Measurements from ENCODE around the gene NAPA. TPM values are rescaled to one million over a fixed set of nuclear protein-coding genes. Genes with fewer than 3 reads are reported as not detected.

NAPA gene
- total RNA-seq, 6 donors from 2014 or later: 107 to 183 (median 152) TPM

- H3K9me3 ChIP-seq: no peaks in the 10 kb centered on the region
- ATAC-seq (ENCODE audit: low FRiP score in 2 of 2) (no peak), DNase-seq (peak in 1 of 2 donors; percentile 72)
- no peaks in the 10 kb centered on the region for H3K4me1 ChIP-seq
- H3K36me3 ChIP-seq: peaks cover 5 to 92% (median 79%) of the 10 kb centered on the region in 4 donors
- H3K27ac ChIP-seq: no peak overlapping the region
- no peaks in the 10 kb centered on the region for H3K27me3 ChIP-seq
- no peak overlapping the region for H3K4me3 ChIP-seq
- TF ChIP-seq POLR2A (IDR thresholded peaks at IDR 0.05) (no peak), CTCF (IDR thresholded peaks at IDR 0.05) (no peak), EP300 (IDR thresholded peaks at IDR 0.05) (no peak), POLR2AphosphoS5 (IDR thresholded peaks at IDR 0.05) (no peak)
- 85 to 91% methylated on average over 13 to 16 of the region's 23 CpGs for WGBS, 2 donors
Measured at GRCh38 chr19:47497050-47497766, 17.7 kb downstream of the NAPA start.

DNA sequence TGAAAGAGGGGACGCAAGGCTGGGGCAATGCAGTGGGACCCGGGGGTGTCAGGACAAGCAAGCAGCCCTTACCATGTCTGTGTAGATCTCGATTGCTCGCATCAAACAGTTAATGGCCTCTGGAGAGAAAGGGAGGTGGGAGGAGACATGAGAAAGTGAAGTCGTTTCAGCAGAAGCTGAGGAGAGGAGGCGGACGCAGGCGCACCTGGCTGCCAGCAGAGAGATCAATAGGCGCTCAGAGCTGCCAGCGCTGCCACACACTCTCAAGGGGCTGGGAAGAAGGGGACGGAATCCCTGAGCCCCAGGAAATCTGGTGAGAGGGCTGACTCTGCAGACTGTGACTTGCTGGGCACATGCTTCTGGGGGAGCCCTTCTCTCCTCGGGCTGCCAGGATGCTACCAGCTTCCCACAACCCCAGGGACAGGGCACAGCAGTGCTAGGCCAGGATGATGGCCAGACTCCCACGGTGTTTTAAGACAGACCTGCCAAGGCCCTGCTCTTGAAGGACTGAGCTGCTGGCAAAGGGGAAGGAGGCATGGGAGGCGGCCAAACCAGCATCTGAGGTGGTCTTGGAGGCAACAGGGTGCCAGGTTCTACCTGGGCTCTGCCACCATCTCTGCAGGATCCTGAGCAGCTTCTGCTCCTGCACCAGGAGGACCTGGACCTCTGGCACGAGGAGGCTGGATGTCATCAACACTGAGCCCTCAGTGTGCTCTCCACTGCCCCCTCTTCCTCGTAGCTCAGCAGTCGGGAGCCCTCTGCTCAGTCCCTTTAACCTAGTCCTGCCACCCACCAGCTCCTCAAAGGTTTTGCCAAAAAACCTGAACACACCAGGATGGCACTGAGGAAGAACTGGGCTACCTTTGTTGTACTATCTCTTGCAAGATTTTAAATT lies 19.1 kb downstream of the NAPA start:
- no peaks in the 10 kb centered on the region for H3K9me3 ChIP-seq
- WGBS, 2 donors: 74 to 80% methylated on average over 16 to 17 of the region's 17 CpGs
- no peaks in the 10 kb centered on the region for H3K4me1 ChIP-seq
- H3K27me3 ChIP-seq: no peaks in the 10 kb centered on the region
- no peak overlapping the region for H3K4me3 ChIP-seq
- H3K36me3 ChIP-seq: peaks cover 5 to 96% (median 79%) of the 10 kb centered on the region in 4 donors
- TF ChIP-seq CTCF (IDR thresholded peaks at IDR 0.05): no peak
- TF ChIP-seq EP300 (IDR thresholded peaks at IDR 0.05): no peak
- no peak for TF ChIP-seq POLR2A (IDR thresholded peaks at IDR 0.05)
- no peak for TF ChIP-seq POLR2AphosphoS5 (IDR thresholded peaks at IDR 0.05)
- ATAC-seq (ENCODE audit: low FRiP score in 2 of 2) (no peak), DNase-seq (no peak)
- H3K27ac ChIP-seq: no peak overlapping the region

GRCh38 chr19:47494729-47495128 lies 20.1 kb downstream of the NAPA start:
- TF ChIP-seq EP300 (IDR thresholded peaks at IDR 0.05) (no peak), POLR2A (IDR thresholded peaks at IDR 0.05) (no peak), POLR2AphosphoS5 (IDR thresholded peaks at IDR 0.05) (no peak), CTCF (IDR thresholded peaks at IDR 0.05) (no peak)
- 39 to 49% methylated on average over 8 to 9 of the region's 9 CpGs for WGBS, 2 donors
- no peak overlapping the region for H3K27ac ChIP-seq
- no peaks in the 10 kb centered on the region for H3K4me1 ChIP-seq
- no peaks in the 10 kb centered on the region for H3K9me3 ChIP-seq
- H3K27me3 ChIP-seq: no peaks in the 10 kb centered on the region
- ATAC-seq (ENCODE audit: low FRiP score in 2 of 2) (no peak), DNase-seq (no peak)
- H3K4me3 ChIP-seq: no peak overlapping the region
- H3K36me3 ChIP-seq: peaks cover 7 to 96% (median 78%) of the 10 kb centered on the region in 4 donors

DNA sequence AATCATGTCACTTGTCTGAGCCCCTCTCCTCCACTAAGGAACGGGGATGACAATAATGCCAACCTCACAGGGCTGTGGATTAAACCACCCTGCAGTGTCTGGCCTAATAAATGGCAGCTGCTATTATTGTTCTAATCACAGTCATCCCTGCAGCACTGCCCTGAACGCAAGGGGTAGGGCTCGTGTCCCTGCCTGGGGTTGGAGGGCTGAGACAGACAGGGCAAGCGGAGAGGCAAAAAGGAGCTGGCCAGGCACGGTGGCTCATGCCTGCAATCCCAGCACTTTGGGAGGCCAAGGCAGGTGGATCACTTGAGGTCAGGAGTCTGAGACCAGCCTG lies 20.7 kb downstream of the NAPA start:
- Histone ChIP-seq H3K27me3 (no peaks in the 10 kb centered on the region), H3K4me1 (no peaks in the 10 kb centered on the region), H3K9me3 (no peaks in the 10 kb centered on the region), H3K4me3 (no peak overlapping the region), H3K36me3 (peaks cover 10 to 96% (median 79%) of the 10 kb centered on the region in 4 donors), H3K27ac (no peak overlapping the region)
- WGBS, 2 donors: 92 to 100% methylated on average over 1 to 5 of the region's 5 CpGs
- DNase-seq: no peak
- TF ChIP-seq POLR2AphosphoS5 (IDR thresholded peaks at IDR 0.05): no peak
- ATAC-seq (ENCODE audit: low FRiP score in 2 of 2): no peak

DNA sequence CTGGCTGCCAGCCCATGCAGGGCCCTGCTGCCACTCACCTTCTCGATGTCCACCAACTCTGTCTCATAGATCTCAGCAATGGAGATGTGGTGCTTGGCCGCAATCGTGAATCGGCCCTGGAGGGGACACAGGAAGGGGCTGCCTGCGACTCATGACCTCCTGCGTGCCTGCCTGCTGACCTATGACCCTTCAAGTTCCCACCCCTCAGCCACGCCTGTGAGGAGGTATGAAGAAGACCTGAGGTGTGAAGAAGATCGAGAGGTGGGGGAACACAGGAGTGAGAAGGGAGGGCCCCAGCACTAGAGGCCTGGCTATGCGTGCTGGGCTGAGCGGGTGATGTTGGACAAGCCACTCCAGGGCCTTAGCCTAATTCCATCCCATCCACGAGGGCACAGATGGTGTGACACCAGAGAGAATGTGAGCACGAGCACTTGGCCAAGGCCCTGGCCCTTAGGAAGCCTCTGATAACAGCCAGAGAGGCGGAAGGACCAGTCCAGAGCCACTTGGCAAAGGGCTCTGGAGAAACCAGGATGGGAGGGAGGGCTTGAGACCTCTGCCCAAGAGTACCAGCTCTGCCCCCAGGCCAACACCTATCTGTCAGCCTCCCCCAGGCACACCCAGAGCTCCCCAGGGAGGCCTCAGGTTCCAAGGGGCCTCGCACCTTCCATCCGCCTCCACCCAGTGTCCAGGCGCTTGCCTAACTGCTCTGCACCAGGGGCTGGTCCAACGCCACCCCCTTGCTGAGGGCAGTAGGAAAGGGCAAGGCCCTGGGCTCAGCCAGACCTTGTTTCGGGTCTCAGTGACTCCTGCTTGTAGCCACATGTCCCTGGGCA lies 21.3 kb downstream of the NAPA start:
- no peaks in the 10 kb centered on the region for H3K9me3 ChIP-seq
- no peaks in the 10 kb centered on the region for H3K27me3 ChIP-seq
- ATAC-seq (ENCODE audit: low FRiP score in 2 of 2): no peak
- no peaks in the 10 kb centered on the region for H3K4me1 ChIP-seq
- H3K4me3 ChIP-seq: no peak overlapping the region
- no peak for DNase-seq
- H3K36me3 ChIP-seq: peaks cover 11 to 92% (median 76%) of the 10 kb centered on the region in 4 donors
- WGBS, 2 donors: 84 to 86% methylated on average over 13 to 18 of the region's 18 CpGs
- no peak overlapping the region for H3K27ac ChIP-seq
- TF ChIP-seq POLR2A (IDR thresholded peaks at IDR 0.05) (no peak), CTCF (IDR thresholded peaks at IDR 0.05) (no peak), POLR2AphosphoS5 (IDR thresholded peaks at IDR 0.05) (no peak), EP300 (IDR thresholded peaks at IDR 0.05) (no peak)
